Memory B cell (primary cell): Measurements from ENCODE around the gene DUSP28.
A peak's percentile ranks its signal among the peaks of the same experiment; 100 is the strongest.

ENCODE experiments used
- ATAC-seq: fragments of 150-1000 bp; cut with Tn5 transposase; 2 replicates; pipeline ENCODE4 v1.10.0; 2021; ENCODE audit warnings: low read depth, mild to moderate bottlenecking, moderate library complexity
- DNase-seq, 2 donors: peaks; one replicate each; pipeline ENCODE4 v3.0.0; 2022; ENCODE audit warnings: low spot score in 2 of 2
- H3K27ac Mint-ChIP-seq: one replicate; pipeline ENCODE4 v1.8.0; 2022; ENCODE audit warnings: mild to moderate bottlenecking, moderate library complexity, mixed read lengths
- H3K27me3 Mint-ChIP-seq: one replicate; pipeline ENCODE4 v1.8.0; 2022; ENCODE audit warnings: mixed read lengths
- H3K36me3 Mint-ChIP-seq: one replicate; pipeline ENCODE4 v1.8.0; 2022; ENCODE audit warnings: mild to moderate bottlenecking, mixed read lengths
- H3K4me1 Mint-ChIP-seq: one replicate; pipeline ENCODE4 v1.8.0; 2022; ENCODE audit warnings: mixed read lengths
- H3K4me3 Mint-ChIP-seq: one replicate; pipeline ENCODE4 v1.8.0; 2022; ENCODE audit warnings: mild to moderate bottlenecking, moderate library complexity, mixed read lengths
- H3K9me3 Mint-ChIP-seq: one replicate; pipeline ENCODE4 v1.8.0; 2022; ENCODE audit warnings: mixed read lengths

Gene DUSP28

DNA sequence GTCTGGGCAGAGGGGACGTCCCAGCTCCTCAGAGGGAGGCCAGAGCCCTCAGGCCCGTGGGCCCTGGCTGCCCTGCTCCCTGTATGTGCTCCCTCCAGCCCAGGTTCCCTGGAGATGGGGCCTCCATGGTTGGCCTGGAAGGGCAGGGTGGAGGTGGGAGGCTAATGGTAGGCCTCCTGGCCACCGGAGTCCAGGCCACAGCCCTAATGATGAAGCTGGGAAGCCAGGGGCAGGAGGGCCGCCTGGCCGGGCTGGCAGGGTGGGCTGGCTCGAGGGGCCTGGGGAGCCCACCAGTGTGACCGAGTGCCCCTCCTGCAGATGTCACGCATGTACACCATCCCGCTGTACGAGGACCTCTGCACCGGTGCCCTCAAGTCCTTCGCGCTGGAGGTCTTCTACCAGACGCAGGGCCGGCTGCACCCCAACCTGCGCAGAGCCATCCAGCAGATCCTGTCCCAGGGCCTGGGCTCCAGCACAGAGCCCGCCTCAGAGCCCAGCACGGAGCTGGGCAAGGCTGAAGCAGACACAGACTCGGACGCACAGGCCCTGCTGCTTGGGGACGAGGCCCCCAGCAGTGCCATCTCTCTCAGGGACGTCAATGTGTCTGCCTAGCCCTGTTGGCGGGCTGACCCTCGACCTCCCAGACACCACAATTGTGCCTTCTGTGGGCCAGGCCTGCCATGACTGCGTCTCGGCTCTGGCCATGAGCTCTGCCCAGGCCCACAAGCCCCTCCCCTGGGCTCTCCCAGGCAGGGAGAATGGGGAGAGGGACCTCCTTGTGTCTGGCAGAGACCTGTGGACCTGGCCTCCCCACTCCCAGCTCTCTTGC lies 17.3 kb downstream of the DUSP28 start:
- Mint-ChIP-seq H3K4me3 (no peak overlapping the region), H3K4me1 (peaks cover 17% of the 10 kb centered on the region), H3K36me3 (peaks cover 24% of the 10 kb centered on the region), H3K9me3 (peaks cover 1% of the 10 kb centered on the region), H3K27ac (no peak overlapping the region), H3K27me3 (no peaks in the 10 kb centered on the region)
- ATAC-seq (no peak), DNase-seq (no peak)

DNA sequence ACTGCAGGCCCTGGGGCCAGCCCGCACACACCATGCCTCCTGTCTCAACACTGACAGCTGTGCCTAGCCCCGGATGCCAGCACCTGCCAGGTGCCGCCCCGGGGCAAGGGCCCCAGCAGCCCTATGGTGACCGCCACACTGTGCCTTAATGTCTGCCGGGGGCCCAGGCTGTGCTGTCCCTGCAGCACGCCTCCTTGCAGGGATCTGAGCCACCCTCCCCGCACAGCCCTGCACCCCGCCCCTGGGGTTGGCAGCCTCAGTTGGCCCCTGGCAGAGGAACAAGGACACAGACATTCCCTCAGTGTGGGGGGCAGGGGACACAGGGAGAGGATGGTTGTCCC lies 17.9 kb downstream of the DUSP28 start:
- Mint-ChIP-seq H3K4me3 (no peak overlapping the region), H3K27me3 (no peaks in the 10 kb centered on the region), H3K36me3 (peaks cover 24% of the 10 kb centered on the region), H3K9me3 (peaks cover 1% of the 10 kb centered on the region), H3K27ac (no peak overlapping the region), H3K4me1 (peaks cover 17% of the 10 kb centered on the region)
- ATAC-seq (no peak), DNase-seq (no peak)

DNA sequence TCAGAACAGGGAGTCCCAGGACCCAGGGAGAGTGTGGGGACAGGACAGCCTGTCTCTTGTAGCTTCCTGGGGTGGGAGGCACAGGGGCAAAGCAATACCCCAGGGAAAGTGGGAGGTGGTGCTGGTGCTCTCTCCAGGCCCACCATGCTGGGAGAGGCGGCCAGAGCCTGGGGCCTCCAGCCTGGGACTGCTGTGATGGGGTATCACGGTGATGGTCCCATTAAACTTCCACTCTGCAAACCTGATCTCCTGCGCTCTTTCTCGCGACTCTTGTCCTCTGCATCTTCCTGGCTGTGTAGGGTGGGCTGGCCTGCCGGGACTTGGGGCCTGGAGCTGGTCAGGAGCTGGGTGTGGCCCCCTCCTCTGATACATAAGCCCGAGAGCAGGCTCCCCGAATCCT lies 18.3 kb downstream of the DUSP28 start:
- H3K27ac Mint-ChIP-seq = no peak overlapping the region
- H3K27me3 Mint-ChIP-seq = no peaks in the 10 kb centered on the region
- peaks cover 17% of the 10 kb centered on the region for H3K4me1 Mint-ChIP-seq

DNA sequence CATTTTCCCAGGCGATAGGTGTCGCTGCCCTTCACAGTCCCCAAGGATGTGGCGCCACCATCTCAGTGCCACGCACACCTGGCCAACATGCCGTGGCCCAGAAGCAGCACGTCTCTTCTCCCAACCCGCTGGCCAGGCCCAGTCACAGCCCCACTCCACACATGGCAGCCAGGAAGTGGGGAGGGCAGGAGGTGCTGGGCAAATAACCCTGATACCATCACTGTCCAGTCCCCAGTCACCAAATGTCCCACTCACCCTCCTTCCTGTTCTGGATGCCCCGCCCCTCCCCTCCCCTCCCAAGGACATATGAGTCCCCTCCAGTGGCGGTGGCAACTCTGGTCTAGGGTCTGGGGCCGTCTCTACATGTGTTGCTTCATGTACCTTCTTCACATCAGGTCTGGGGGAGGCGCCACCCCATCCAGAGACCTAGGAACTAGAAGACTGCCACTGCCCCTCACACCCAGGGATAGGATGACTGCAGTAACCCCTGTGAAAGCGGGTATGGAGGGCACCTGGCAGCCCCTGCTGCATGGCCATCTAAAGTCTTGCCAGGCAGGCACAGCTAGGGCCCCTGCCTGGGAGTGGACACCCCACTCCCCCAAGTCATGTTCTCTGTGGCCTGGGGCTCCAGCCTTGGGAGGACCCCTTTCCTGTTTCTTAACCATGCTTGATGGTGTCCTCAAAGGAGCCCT lies 19.1 kb downstream of the DUSP28 start:
- ATAC-seq = no peak
- peaks cover 1% of the 10 kb centered on the region for H3K9me3 Mint-ChIP-seq

More for the DNA sequence above, 18.3 kb downstream of the DUSP28 start:
- ATAC-seq (no peak), DNase-seq (no peak)
- Mint-ChIP-seq H3K9me3 (peaks cover 1% of the 10 kb centered on the region), H3K36me3 (peaks cover 24% of the 10 kb centered on the region), H3K4me3 (no peak overlapping the region)

DNA sequence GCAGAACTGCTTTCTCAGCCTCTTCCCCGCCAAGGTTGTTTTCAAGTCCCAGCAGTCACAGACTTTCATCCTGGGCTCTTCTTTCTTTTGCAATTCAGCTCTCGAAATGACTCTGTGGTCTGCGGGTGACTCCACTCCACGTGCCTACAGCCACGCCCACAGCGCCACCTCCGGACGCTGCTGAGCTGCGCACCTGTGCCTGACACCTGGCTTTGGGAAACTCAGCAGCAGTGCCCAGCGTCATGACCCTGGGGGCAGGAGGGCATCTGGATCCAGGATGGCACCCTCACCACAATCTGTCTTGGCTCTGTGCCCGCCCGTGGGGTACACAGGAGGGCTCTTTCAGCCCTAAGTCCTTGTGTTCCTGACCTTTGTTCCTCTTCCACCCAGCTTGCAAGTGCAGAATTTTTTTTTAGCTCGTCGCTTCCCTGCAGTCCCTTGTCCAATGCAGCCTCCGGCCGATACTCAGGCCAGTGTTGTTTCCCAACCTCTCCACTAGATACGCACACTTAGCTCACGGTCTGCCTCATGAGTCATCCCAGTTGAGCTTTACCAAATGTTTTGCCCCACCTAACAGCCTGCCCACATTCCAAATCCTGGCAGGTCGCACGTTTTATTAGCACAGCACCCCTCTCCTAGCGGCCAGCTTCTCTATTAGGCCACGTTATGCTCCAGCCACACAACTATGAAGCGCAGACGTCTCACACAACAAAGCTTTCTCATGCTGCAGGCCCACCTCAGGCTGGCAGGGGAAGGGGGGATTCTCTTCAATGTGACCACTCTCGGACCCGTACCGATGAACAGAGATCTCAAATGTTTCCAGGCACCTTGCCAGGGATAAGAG lies 19.8 kb downstream of the DUSP28 start:
- no peak overlapping the region for H3K4me3 Mint-ChIP-seq
- peaks cover 1% of the 10 kb centered on the region for H3K9me3 Mint-ChIP-seq
- no peaks in the 10 kb centered on the region for H3K27me3 Mint-ChIP-seq
- DNase-seq (peak; percentile 52 to 59), ATAC-seq (peak; percentile 71)
- H3K4me1 Mint-ChIP-seq = peaks cover 24% of the 10 kb centered on the region
- no peak overlapping the region for H3K27ac Mint-ChIP-seq
- H3K36me3 Mint-ChIP-seq = peaks cover 20% of the 10 kb centered on the region

More for the DNA sequence above, 19.1 kb downstream of the DUSP28 start:
- Mint-ChIP-seq H3K27ac (no peak overlapping the region), H3K36me3 (peaks cover 24% of the 10 kb centered on the region), H3K4me1 (peaks cover 17% of the 10 kb centered on the region), H3K4me3 (no peak overlapping the region), H3K27me3 (no peaks in the 10 kb centered on the region)
- DNase-seq = no peak

DNA sequence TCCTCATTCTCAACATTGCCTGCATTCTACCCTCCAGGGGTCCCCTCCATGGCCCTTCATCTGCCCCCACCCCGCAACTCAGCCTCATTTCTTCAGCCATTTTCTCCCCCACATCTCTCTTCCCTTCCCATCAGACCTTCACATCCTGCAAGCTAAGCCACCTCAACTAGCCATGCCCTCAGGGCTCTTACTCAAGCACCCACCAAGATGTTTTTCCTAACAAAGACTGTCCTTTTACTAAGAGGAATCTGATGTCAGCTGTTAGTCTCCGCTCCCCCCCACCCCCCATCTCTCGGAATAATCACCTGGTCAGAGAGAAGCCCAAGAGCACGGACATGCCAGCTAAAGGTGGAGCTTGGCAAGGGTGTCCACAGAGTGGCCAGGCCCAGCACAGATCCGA lies 21.7 kb downstream of the DUSP28 start:
- no peak overlapping the region for H3K4me3 Mint-ChIP-seq
- no peak for ATAC-seq
- peaks cover 31% of the 10 kb centered on the region for H3K4me1 Mint-ChIP-seq
- H3K27me3 Mint-ChIP-seq = no peaks in the 10 kb centered on the region
- peaks cover 1% of the 10 kb centered on the region for H3K9me3 Mint-ChIP-seq
- H3K27ac Mint-ChIP-seq = no peak overlapping the region
- H3K36me3 Mint-ChIP-seq = peaks cover 14% of the 10 kb centered on the region
- no peak for DNase-seq

DNA sequence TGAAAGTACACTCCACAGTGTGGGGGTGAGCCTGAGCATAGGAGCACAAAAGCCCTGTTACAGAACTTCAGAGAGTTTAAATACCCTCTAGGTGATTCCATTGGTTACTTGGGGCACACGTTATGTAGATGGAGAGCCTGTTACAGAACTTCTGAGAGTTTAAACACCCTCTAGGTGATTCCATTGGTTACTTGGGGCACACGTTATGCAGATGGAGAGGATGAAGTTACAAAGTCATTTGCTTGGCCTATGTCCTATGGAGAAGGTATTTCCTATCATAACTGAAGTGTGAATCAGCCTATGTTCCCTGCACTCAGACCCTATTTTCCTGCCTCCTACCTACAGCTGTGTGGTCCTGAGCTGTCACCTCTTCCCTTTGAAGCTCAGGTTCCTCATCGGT lies 22.6 kb downstream of the DUSP28 start:
- Mint-ChIP-seq H3K9me3 (peaks cover 1% of the 10 kb centered on the region), H3K4me1 (peaks cover 36% of the 10 kb centered on the region), H3K4me3 (no peak overlapping the region), H3K27me3 (no peaks in the 10 kb centered on the region), H3K27ac (no peak overlapping the region), H3K36me3 (peaks cover 11% of the 10 kb centered on the region)
- DNase-seq (no peak), ATAC-seq (no peak)

DNA sequence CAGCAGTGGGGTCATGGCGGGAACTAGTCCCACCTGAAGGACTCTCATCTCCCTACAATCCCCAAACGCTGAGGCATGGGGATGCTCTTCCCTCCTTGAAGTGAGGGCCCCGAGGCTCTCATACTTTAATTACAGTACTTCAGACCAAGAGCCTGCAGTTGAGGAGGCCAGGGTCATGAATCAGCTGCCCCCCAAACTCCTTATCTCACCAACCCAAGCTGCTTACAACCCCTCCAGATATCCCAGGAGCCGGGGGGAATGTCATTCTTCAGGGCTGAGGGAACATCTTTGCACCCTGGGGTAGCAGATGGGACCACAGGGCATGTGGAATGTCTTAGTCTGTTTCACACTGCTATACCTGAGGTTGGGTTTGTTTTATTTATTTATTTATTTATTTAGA lies 23.6 kb downstream of the DUSP28 start:
- Mint-ChIP-seq H3K36me3 (peaks cover 10% of the 10 kb centered on the region), H3K9me3 (peaks cover 1% of the 10 kb centered on the region), H3K27me3 (no peaks in the 10 kb centered on the region), H3K27ac (peak overlapping the region; percentile 93), H3K4me3 (no peak overlapping the region), H3K4me1 (peaks cover 46% of the 10 kb centered on the region)
- ATAC-seq = no peak
- no peak for DNase-seq

DNA sequence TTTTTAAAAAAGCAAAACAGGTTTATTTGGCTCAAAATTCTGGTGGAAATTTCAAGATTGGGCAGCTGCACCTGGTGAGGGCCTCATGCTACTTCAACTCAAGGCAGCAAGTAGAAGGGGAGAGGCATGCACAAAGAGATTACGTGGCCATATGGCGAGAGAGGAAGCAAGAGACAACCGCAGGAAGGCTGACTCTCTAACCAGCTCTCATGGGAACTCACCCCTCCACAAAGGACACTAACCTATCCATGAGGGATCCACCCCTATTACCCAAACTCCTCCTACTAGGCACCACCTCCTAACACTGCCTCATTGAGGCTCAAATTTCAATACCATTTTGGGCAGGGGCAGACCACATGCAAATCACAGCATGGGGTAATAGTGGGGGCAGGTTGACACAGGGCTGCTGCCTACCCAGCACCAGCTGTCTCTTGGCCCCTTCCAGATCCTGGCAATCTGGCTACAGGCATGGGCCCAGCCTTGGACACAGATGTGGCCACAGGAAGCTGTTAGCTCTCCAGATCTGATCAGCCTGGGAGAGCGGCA lies 24.4 kb downstream of the DUSP28 start:
- DNase-seq (peak; percentile 25 to 48), ATAC-seq (peak; percentile 16)
- Mint-ChIP-seq H3K9me3 (peaks cover 1% of the 10 kb centered on the region), H3K27ac (peak overlapping the region; percentile 93), H3K4me3 (peak overlapping the region; percentile 89), H3K4me1 (peaks cover 41% of the 10 kb centered on the region), H3K27me3 (no peaks in the 10 kb centered on the region), H3K36me3 (peaks cover 10% of the 10 kb centered on the region)

DNA sequence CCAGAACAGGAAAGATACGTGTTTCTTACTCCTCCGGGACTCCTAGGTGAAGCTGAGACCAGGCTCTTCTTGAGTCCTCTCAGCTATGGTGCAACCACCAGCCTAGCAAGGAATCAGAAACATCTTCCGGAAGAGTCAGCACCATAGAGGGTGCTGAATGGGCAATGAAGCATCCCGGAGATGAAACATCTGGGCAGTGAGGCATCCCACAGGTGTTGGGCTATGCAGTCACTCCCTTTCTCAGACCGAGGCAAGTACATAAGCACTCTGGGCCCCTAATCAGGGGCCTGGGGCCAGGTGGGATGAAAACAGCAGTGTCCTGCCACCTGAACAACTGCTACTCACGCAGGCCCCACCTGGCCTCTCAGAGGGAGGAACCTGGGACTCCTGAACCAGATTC lies 24.9 kb downstream of the DUSP28 start:
- Mint-ChIP-seq H3K27me3 (no peaks in the 10 kb centered on the region), H3K4me1 (peaks cover 36% of the 10 kb centered on the region), H3K9me3 (peaks cover 1% of the 10 kb centered on the region), H3K27ac (peak overlapping the region; percentile 93), H3K4me3 (peak overlapping the region; percentile 89), H3K36me3 (peaks cover 10% of the 10 kb centered on the region)
- ATAC-seq (peak; percentile 31), DNase-seq (peak; percentile 25 to 46)

DNA sequence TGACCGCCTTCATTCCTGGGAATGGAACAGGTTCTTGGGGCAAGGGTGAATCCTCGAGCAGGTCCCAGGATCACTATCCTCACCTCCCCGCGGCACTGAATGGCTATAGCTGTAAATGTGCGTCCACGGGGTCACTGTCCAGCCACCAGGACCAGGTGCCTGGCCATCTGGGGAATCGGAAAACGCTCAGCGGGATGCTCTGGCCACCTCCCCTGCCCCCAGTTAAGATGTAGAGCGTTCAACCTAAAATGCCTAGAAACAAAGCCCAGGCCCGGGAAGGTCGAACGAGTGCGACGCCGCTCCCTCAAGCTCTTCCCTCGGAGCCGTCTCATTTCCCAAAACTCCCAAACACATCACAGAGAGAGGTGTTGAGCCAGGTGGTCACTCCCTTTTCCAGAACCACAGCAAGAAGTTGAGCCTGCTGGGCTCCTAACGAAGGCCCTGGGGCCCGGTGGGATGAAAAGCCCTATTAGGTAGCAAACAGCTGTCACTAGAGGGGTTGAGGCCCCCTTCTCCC lies 25.6 kb downstream of the DUSP28 start:
- ATAC-seq (no peak), DNase-seq (peak in 1 of 2 donors; percentile 31)
- H3K4me3 Mint-ChIP-seq = peak overlapping the region; percentile 89
- peaks cover 7% of the 10 kb centered on the region for H3K36me3 Mint-ChIP-seq
- peak overlapping the region; percentile 93 for H3K27ac Mint-ChIP-seq
- peaks cover 30% of the 10 kb centered on the region for H3K4me1 Mint-ChIP-seq
- H3K27me3 Mint-ChIP-seq = no peaks in the 10 kb centered on the region
- H3K9me3 Mint-ChIP-seq = peaks cover 1% of the 10 kb centered on the region

DNA sequence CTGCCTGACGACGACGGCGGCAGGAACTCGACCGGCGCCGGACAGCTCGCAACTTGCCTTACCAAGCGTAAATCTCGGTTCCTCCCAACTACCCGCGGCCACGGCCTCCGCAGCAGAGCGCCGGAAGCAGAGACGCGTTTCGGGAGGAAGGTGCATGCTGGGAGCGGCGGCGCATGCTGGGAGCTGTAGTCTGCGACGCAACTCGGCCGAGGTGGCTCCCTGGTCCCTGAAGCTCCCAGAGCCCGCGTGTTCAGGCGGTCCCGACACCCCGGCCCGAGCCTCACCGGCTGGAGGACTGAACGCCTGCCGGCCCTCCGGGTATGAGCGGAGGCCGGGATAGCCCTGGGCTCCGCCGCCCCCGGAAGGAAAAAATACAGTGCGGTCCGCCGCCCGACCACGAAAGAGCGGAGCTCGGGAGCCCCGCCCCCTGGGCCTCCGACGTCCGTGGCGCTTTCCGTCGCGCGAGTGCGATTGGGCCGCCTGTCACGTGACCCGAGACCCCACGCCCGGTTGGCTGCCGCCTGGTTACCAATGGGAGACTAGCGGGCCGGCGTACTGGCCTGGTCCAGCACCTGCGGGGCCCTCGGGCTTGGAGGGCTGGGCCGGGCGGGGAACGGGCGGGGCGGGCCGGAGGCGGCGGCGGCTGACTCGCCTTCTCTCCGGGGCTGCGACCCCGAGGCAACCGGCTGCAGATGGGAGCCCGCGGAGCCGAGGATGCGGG lies 26.2 kb downstream of the DUSP28 start, which contains the start of gene CAPN10:
Gene CAPN10, plus strand, starts transcription at position 537 of the 721 bp plus-strand sequence. Its CDS starts 178 bp downstream, at position 715.
- ATAC-seq = peak; percentile 78
- Mint-ChIP-seq H3K4me1 (peaks cover 30% of the 10 kb centered on the region), H3K9me3 (peaks cover 1% of the 10 kb centered on the region), H3K36me3 (peaks cover 4% of the 10 kb centered on the region), H3K27me3 (no peaks in the 10 kb centered on the region), H3K27ac (peak within 1 kb of the TSS; percentile 93), H3K4me3 (peak within 1 kb of the TSS; percentile 89)
- peak; percentile 93 to 95 for DNase-seq
